Measurements from ENCODE around the gene OSMR.

GRCh38 chr5:38809388-38810359 lies 36.1 kb upstream of the OSMR start:
- TF ChIP-seq, protein P1, sequence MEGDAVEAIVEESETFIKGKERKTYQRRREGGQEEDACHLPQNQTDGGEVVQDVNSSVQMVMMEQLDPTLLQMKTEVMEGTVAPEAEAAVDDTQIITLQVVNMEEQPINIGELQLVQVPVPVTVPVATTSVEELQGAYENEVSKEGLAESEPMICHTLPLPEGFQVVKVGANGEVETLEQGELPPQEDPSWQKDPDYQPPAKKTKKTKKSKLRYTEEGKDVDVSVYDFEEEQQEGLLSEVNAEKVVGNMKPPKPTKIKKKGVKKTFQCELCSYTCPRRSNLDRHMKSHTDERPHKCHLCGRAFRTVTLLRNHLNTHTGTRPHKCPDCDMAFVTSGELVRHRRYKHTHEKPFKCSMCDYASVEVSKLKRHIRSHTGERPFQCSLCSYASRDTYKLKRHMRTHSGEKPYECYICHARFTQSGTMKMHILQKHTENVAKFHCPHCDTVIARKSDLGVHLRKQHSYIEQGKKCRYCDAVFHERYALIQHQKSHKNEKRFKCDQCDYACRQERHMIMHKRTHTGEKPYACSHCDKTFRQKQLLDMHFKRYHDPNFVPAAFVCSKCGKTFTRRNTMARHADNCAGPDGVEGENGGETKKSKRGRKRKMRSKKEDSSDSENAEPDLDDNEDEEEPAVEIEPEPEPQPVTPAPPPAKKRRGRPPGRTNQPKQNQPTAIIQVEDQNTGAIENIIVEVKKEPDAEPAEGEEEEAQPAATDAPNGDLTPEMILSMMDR (conservative IDR thresholded peaks at IDR 0.05; ENCODE audit: low read length), result peak; percentile 96
- TF ChIP-seq EZH2phosphoT487 (IDR thresholded peaks at IDR 0.05; ENCODE audit: borderline replicate concordance), result no peak

Measured in Loucy (cell line).